ENCODE measurements around the gene GRIK4. TPM values are rescaled to one million over a fixed set of nuclear protein-coding genes. Genes with fewer than 3 reads are reported as not detected.

Gene GRIK4
- total RNA-seq, 1 donor from 2014 or later, result 4.3 TPM

- DNase-seq, result no peak
- ATAC-seq, result no peak
- H3K4me3 ChIP-seq, result no peak overlapping the region
- no peaks in the 10 kb centered on the region for H3K4me1 ChIP-seq
- no peak overlapping the region for H3K27ac ChIP-seq
- H3K9me3 ChIP-seq, result no peaks in the 10 kb centered on the region
- no peaks in the 10 kb centered on the region for H3K36me3 ChIP-seq
- intact Hi-C loops (cut with DNase I), result no loop called here
- TF ChIP-seq CTCF (IDR thresholded peaks at IDR 0.05), result no peak
- H3K27me3 ChIP-seq, result no peaks in the 10 kb centered on the region
Observed at GRCh38 chr11:120649316-120649715, 137.8 kb downstream of the GRIK4 start.

GRCh38 chr11:120651396-120651795, 139.8 kb downstream of the GRIK4 start:
- Histone ChIP-seq H3K27ac (no peak overlapping the region), H3K4me1 (no peaks in the 10 kb centered on the region), H3K36me3 (no peaks in the 10 kb centered on the region), H3K9me3 (no peaks in the 10 kb centered on the region), H3K4me3 (no peak overlapping the region), H3K27me3 (no peaks in the 10 kb centered on the region)
- no peak for TF ChIP-seq CTCF (IDR thresholded peaks at IDR 0.05)
- ATAC-seq, result no peak
- intact Hi-C loops (cut with DNase I), result no loop called here
- no peak for DNase-seq

- ATAC-seq (no peak), DNase-seq (no peak)
- intact Hi-C loops (cut with DNase I), result no loop called here
- Histone ChIP-seq H3K36me3 (no peaks in the 10 kb centered on the region), H3K4me3 (no peak overlapping the region), H3K27ac (no peak overlapping the region), H3K9me3 (no peaks in the 10 kb centered on the region), H3K27me3 (no peaks in the 10 kb centered on the region), H3K4me1 (no peaks in the 10 kb centered on the region)
- no peak for TF ChIP-seq CTCF (IDR thresholded peaks at IDR 0.05)
Observed at GRCh38 chr11:120651836-120652235, 140.3 kb downstream of the GRIK4 start.

DNA sequence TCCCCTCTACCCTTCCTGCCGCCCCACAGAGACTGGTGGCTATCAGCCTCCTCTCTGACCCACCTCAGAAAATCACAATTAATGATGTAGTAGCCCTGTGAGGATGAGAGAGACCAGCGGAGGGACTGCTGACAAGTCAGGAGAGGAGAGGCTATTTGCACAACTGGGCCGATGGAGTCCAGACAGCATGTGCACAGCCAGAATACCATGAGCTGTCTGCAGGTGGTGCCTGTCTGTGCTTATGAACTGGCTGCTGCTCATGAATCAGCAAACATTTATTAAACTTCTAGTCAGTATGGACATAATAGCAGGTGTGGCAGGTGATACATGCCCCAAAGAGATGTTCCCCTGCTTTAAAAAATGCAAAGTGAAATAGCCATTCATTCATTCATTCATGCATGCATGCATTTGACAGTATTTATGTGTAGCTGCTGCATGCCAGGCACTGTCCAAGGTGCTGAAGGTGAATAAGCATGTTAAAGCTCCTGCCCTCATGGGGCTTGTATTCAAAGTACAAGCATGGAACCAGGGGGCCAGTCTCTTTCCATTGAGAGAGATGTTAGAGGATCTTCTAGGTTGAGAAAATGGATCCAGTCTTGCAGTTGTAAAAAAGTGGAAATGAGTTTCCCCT, 141.3 kb downstream of the GRIK4 start:
- no peaks in the 10 kb centered on the region for H3K4me1 ChIP-seq
- ATAC-seq, result no peak
- no peak for TF ChIP-seq CTCF (IDR thresholded peaks at IDR 0.05)
- no peak overlapping the region for H3K4me3 ChIP-seq
- DNase-seq, result no peak
- no peak overlapping the region for H3K27ac ChIP-seq
- H3K36me3 ChIP-seq, result no peaks in the 10 kb centered on the region
- no peaks in the 10 kb centered on the region for H3K9me3 ChIP-seq
- intact Hi-C loops (cut with DNase I), result no loop called here
- no peaks in the 10 kb centered on the region for H3K27me3 ChIP-seq

GRCh38 chr11:120655589-120655988, 144.0 kb downstream of the GRIK4 start:
- no peaks in the 10 kb centered on the region for H3K36me3 ChIP-seq
- no peak for ATAC-seq
- no peak for TF ChIP-seq CTCF (IDR thresholded peaks at IDR 0.05)
- DNase-seq, result no peak
- H3K27ac ChIP-seq, result no peak overlapping the region
- no peaks in the 10 kb centered on the region for H3K27me3 ChIP-seq
- no peaks in the 10 kb centered on the region for H3K9me3 ChIP-seq
- intact Hi-C loops (cut with DNase I), result no loop called here
- no peaks in the 10 kb centered on the region for H3K4me1 ChIP-seq
- H3K4me3 ChIP-seq, result no peak overlapping the region

Measured in upper lobe of right lung (tissue), 1 donor.